Body of pancreas (tissue), 4 donors: Measurements from ENCODE around the gene SLA2. TPM values are rescaled to one million over a fixed set of nuclear protein-coding genes. Genes with fewer than 3 reads are reported as not detected.
"Not testable (repeated sequence)": the region's sequence is repeated elsewhere in the genome, so short reads cannot be mapped to it uniquely, and the experiment has no call there.

Experiments used
- ATAC-seq: fragments of 150-250 bp; one replicate; pipeline ENCODE4 v1.9.1; 2016
- DNase-seq, 4 donors: peaks; one replicate each; pipeline ENCODE4 v3.0.0-alpha.2; 2019
- H3K27ac ChIP-seq, 4 donors: fragments of 200-600 bp; sonication (generic); 1 replicate in 3 of 4; 2 replicates in 1 of 4; pipeline versions ENCODE4 v1.5.1 to v1.6.1; 2016 to 2019; ENCODE audit warnings: mild to moderate bottlenecking in 1 of 4, mixed read lengths in 1 of 4, moderate library complexity in 1 of 4
- H3K27me3 ChIP-seq, 2 donors: fragments of 200-600 bp; sonication (generic); one replicate each; pipeline ENCODE4 v1.6.0; 2016; ENCODE audit warnings: mild to moderate bottlenecking in 1 of 2
- H3K36me3 ChIP-seq, 2 donors: fragments of 200-600 bp; sonication (generic); replicated peaks in 1 of 2; 2 replicates each; pipeline ENCODE4 v1.5.1; 2016; ENCODE audit warnings: low read depth in 2 of 2; ENCODE audit not compliant: insufficient read depth in 1 of 2
- H3K4me1 ChIP-seq: fragments of 200-600 bp; sonication (generic); one replicate; pipeline ENCODE4 v1.6.0; 2016
- H3K4me3 ChIP-seq, 2 donors: fragments of 200-600 bp; sonication (generic); 1 replicate in 1 of 2; 2 replicates in 1 of 2; pipeline ENCODE4 v1.5.1; 2016 to 2019
- H3K9me3 ChIP-seq, 3 donors: fragments of 200-600 bp; sonication (generic); 1 replicate in 2 of 3; 2 replicates in 1 of 3; pipeline ENCODE4 v1.5.1; 2016
- POLR2A ChIP-seq, 3 donors: fragments of 450-650 bp; IDR thresholded peaks; one replicate each; pipeline ENCODE4 v1.6.1; 2016; ENCODE audit warnings: antibody characterized with exemption in 3 of 3, mild to moderate bottlenecking in 2 of 3
- WGBS, 2 donors: methylation state at CpG; one replicate each; pipeline ENCODE4 v1.1.5; 2017; 5-methylcytosine and 5-hydroxymethylcytosine counted together
- intact Hi-C: fragments of 100-400 bp; cut with DNase I; formaldehyde crosslinking; loops from one replicate; pipeline ENCODE4 v1.15.1; 2023
- small RNA-seq: library from RNA; depleted of rRNA; stranded (forward); fragments of <200 nt; gene quantifications from one replicate; pipeline ENCODE3, GENCODE V24; 2016
- total RNA-seq, 2 donors: library from RNA; depleted of rRNA; stranded (reverse); fragments of >200 nt; gene quantifications; one replicate each; pipeline ENCODE4 v1.1.0, GENCODE V29; 2016
- TF ChIP-seq, protein P1 (sequence below), 7 experiments: fragments of 450-650 bp in 4 of 7; fragments of 200-600 bp in 3 of 7; sonication (generic) in 3 of 7; IDR thresholded peaks; one replicate each; pipeline ENCODE4 v1.5.1; 2016 to 2019; ENCODE audit warnings: antibody characterized with exemption in 7 of 7

SLA2 gene
- total RNA-seq, 2 donors from 2014 or later, result 1.0 TPM; not detected in 1

DNA sequence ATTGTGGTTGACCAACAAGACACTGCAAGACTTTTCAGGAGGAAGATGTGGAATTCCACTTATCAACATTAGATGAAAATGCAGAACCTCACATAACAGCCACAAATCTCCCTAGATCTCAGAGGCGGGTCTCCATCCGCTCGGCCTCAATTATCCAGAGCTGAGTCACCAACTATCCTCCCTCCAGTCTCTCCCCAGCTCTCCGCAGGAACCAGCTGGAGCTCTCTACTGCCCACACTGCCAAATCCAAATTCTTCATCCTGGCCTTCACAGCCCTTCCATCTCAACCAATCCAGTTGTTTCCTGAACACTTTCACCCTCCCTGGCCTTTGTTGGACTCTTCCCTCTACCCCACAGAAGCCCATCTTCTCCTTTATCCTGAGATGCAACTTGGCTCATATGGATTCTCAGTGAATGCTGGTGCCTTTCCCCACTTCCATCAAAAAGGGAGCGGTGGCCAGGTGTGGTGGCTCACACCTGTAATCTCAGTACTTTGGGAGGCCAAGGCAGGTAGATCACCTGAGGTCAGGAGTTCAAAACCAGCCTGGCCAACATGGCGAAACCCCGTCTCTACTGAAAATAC lies 76.1 kb downstream of the SLA2 start:
- 87 to 93% methylated on average over 7 of the region's 7 CpGs for WGBS, 2 donors
- Histone ChIP-seq H3K9me3 (no peaks in the 10 kb centered on the region), H3K36me3 (no peaks in the 10 kb centered on the region), H3K4me3 (no peak overlapping the region), H3K27me3 (no peaks in the 10 kb centered on the region), H3K27ac (no peak overlapping the region), H3K4me1 (peaks cover 15% of the 10 kb centered on the region)
- ATAC-seq (no peak), DNase-seq (no peak)
- intact Hi-C loops, result no loop called here
- TF ChIP-seq, protein P1, sequence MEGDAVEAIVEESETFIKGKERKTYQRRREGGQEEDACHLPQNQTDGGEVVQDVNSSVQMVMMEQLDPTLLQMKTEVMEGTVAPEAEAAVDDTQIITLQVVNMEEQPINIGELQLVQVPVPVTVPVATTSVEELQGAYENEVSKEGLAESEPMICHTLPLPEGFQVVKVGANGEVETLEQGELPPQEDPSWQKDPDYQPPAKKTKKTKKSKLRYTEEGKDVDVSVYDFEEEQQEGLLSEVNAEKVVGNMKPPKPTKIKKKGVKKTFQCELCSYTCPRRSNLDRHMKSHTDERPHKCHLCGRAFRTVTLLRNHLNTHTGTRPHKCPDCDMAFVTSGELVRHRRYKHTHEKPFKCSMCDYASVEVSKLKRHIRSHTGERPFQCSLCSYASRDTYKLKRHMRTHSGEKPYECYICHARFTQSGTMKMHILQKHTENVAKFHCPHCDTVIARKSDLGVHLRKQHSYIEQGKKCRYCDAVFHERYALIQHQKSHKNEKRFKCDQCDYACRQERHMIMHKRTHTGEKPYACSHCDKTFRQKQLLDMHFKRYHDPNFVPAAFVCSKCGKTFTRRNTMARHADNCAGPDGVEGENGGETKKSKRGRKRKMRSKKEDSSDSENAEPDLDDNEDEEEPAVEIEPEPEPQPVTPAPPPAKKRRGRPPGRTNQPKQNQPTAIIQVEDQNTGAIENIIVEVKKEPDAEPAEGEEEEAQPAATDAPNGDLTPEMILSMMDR (IDR thresholded peaks at IDR 0.05), result no peak
- no peak for TF ChIP-seq POLR2A (IDR thresholded peaks at IDR 0.05)

DNA sequence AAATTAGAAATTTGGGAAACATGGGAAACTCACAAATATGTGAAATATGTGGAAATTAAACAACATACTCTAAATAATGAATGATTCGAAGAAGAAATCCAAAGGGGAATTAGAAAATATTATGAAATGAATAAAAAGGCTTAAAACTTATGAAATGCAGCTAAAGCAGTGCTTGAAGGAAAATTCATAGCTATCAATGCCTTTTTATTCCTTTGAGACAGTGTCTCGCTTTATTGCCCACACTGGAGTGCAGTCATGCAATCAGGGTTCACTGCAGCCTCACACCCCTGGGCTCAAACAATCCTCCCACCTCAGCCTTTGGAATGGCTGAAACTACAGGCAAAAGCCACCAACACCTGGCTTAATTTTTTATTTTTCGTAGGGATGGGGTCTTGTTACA lies 80.5 kb downstream of the SLA2 start:
- 91 to 94% methylated on average over 3 of the region's 3 CpGs for WGBS, 2 donors
- DNase-seq (no peak), ATAC-seq (no peak)
- intact Hi-C loops, result no loop called here
- Histone ChIP-seq H3K4me1 (no peaks in the 10 kb centered on the region), H3K9me3 (no peaks in the 10 kb centered on the region), H3K36me3 (no peaks in the 10 kb centered on the region), H3K4me3 (no peak overlapping the region), H3K27me3 (no peaks in the 10 kb centered on the region), H3K27ac (no peak overlapping the region)
- no peak for TF ChIP-seq POLR2A (IDR thresholded peaks at IDR 0.05)

DNA sequence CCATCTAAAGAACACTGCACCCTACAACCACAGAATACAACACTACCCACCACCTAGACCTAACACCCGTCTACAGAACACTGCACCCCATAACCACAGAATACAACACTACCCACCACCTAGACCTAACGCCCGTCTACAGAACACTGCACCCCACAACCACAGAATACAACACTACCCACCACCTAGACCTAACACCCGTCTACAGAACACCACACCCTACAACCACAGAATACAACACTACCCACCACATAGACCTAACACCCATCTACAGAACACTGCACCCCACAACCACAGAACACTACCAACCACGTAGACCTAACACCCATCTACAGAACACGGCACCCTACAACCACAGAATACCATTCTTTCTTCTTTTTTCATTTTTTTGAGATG lies 81.3 kb downstream of the SLA2 start:
- H3K36me3 ChIP-seq, H3K9me3 ChIP-seq, DNase-seq, intact Hi-C loops, ATAC-seq, H3K4me1 ChIP-seq, H3K27ac ChIP-seq, H3K4me3 ChIP-seq, H3K27me3 ChIP-seq: not testable (repeated sequence)
- 84 to 90% methylated on average over 6 of the region's 6 CpGs for WGBS, 2 donors

DNA sequence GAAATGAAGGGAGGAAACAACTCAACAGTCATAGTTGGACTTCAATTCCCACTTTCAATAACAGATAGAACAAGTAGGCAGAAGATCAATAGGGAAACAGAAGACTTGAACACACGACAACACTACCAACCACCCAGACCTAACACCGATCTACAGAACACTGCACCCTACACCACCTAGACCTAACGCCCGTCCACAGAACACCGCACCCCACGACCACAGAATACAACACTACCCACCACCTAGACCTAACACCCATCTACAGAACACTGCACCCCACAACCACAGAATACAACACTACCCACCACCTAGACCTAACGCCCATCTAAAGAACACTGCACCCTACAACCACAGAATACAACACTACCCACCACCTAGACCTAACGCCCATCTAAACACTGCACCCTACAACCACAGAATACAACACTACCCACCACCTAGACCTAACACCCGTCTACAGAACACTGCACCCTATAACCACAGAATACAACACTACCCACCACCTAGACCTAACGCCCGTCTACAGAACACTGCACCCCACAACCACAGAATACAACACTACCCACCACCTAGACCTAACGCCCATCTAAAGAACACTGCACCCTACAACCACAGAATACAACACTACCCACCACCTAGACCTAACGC lies 81.8 kb downstream of the SLA2 start:
- H3K27ac ChIP-seq, H3K4me3 ChIP-seq, H3K4me1 ChIP-seq, H3K27me3 ChIP-seq, intact Hi-C loops, H3K9me3 ChIP-seq, ATAC-seq, H3K36me3 ChIP-seq, DNase-seq: not testable (repeated sequence)
- 87 to 90% methylated on average over 13 of the region's 13 CpGs for WGBS, 2 donors

DNA sequence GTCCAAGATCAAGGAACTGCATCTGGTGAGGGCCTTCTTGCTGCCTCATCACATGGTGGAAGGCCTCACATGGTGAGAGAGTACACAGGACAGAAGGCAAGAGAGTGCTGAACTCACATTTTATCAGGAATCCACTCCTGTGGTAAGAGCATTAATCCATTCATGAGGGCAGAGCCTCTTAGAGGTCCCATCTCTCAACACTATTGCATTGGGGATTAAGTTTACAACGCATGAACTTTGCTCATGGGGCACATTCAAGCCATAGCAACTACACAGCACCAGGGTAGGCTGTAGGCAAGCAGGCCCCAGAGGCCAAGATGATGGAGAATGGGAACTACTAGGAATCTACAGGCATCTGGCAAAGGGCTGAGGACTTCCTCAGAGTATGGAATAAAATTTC lies 82.6 kb downstream of the SLA2 start:
- 84% methylated on average over 1 of the region's 1 CpG; no CpG with 5 or more reads in 1 of the 2 donors for WGBS, 2 donors
- no peaks in the 10 kb centered on the region for H3K9me3 ChIP-seq
- intact Hi-C loops, result no loop called here
- no peaks in the 10 kb centered on the region for H3K4me1 ChIP-seq
- H3K27me3 ChIP-seq, result no peaks in the 10 kb centered on the region
- TF ChIP-seq POLR2A (IDR thresholded peaks at IDR 0.05), result no peak
- TF ChIP-seq, protein P1 (IDR thresholded peaks at IDR 0.05), result no peak
- H3K36me3 ChIP-seq, result no peaks in the 10 kb centered on the region
- H3K27ac ChIP-seq, result no peak overlapping the region
- DNase-seq (no peak), ATAC-seq (no peak)
- H3K4me3 ChIP-seq, result no peak overlapping the region

DNA sequence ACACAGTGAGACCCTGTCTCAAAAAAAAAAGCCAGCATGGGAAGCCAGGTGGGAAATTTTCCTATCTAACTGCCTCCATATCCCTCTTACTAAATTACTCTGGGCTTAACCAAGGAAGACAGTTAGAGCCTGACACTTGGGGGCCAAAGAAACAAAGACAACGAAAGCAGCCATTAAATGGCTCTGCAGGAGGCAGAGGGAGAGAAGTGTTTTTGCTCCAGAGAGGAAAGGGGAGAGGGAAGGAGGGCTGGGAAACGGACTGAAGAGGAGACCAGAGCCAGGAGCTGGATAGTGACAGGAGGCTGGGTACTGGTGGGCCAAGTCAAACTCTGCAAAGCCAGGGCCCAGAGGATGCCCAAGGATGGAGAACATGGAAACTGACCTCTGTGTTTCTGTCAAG lies 83.3 kb downstream of the SLA2 start:
- 75 to 78% methylated on average over 2 of the region's 2 CpGs for WGBS, 2 donors

More for the DNA sequence above, 83.3 kb downstream of the SLA2 start:
- DNase-seq (no peak), ATAC-seq (no peak)
- intact Hi-C loops, result no loop called here
- TF ChIP-seq, protein P1 (IDR thresholded peaks at IDR 0.05), result no peak
- TF ChIP-seq POLR2A (IDR thresholded peaks at IDR 0.05), result no peak
- H3K4me1 ChIP-seq, result no peaks in the 10 kb centered on the region
- no peaks in the 10 kb centered on the region for H3K27me3 ChIP-seq
- H3K36me3 ChIP-seq, result no peaks in the 10 kb centered on the region
- H3K27ac ChIP-seq, result no peak overlapping the region
- no peaks in the 10 kb centered on the region for H3K9me3 ChIP-seq
- no peak overlapping the region for H3K4me3 ChIP-seq

Small RNAs within 50 kb of the gene (small RNA-seq; reads per million reads assigned to genes)
- gene RF00019, result not detected

Other genes starting within 250 kb of the SLA2 start
- 10 to 100 TPM; 16.9 to 26.7 TPM for gene MYL9, start 104.7 kb downstream of the SLA2 start, total RNA-seq
- 10 to 100 TPM; 15.2 to 18.7 TPM for gene TGIF2, start 72.6 kb downstream of the SLA2 start, total RNA-seq
- gene RAB5IF, start 40.4 kb downstream of the SLA2 start, total RNA-seq, result 10 to 100 TPM; 27.0 to 42.0 TPM
- 10 to 100 TPM in 1 of 2 donors, 1 to 10 TPM in 1; 9.2 to 11.9 TPM for gene NDRG3, start 99.9 kb upstream of the SLA2 start, total RNA-seq
- 1 to 10 TPM; 1.8 to 5.6 TPM for gene DSN1, start 127.6 kb upstream of the SLA2 start, total RNA-seq
- gene TLDC2, start 229.9 kb upstream of the SLA2 start, total RNA-seq, result not detected